K562 (cell line): Measurements from ENCODE around the gene EID2. TPM values are rescaled to one million over a fixed set of nuclear protein-coding genes. Genes with fewer than 3 reads are reported as not detected.

Experiments
- CC2D1A ChIP-seq: fragments of 450-650 bp; IDR thresholded peaks from 2 replicates; pipeline ENCODE4 v1.6.1; 2017; ENCODE audit warnings: mild to moderate bottlenecking
- CHCHD3 ChIP-seq: fragments of 250-450 bp; sonication (Bioruptor Pico); IDR thresholded peaks from 2 replicates; pipeline ENCODE4 v2.1.2; 2022; ENCODE audit warnings: mild to moderate bottlenecking
- ELF2 ChIP-seq: fragments of 250-450 bp; sonication (Bioruptor Pico); IDR thresholded peaks from 2 replicates; pipeline ENCODE4 v1.5.0; 2021; ENCODE audit warnings: mild to moderate bottlenecking
- GATAD2A ChIP-seq: fragments of 450-650 bp; IDR thresholded peaks from 2 replicates; pipeline ENCODE4 v1.6.1; 2017
- HDAC8 ChIP-seq: fragments of 450-650 bp; IDR thresholded peaks from 2 replicates; pipeline ENCODE4 v1.6.1; 2016; ENCODE audit warnings: mild to moderate bottlenecking, missing genetic modification characterization, moderate library complexity, missing compliant biosample characterization
- POLR2G ChIP-seq: fragments of 200-400 bp; formaldehyde crosslinking; IDR thresholded peaks from 2 replicates; pipeline ENCODE4 v1.6.1; 2017; ENCODE audit warnings: low read depth, mild to moderate bottlenecking, antibody characterized with exemption, low read length, moderate library complexity
- SRSF7 ChIP-seq: fragments of 200-400 bp; formaldehyde crosslinking; optimal IDR thresholded peaks from 2 replicates; pipeline ENCODE3; 2017; ENCODE audit warnings: mild to moderate bottlenecking, low read depth, low read length
- TAF1 ChIP-seq: IDR thresholded peaks from 2 replicates; pipeline ENCODE4 v1.6.1; 2011; ENCODE audit warnings: mild to moderate bottlenecking, low read length, moderate library complexity; ENCODE audit not compliant: insufficient read depth, control insufficient read depth, severe bottlenecking; ENCODE audit errors: extremely low read depth
- TCF7 ChIP-seq: sonication (generic); IDR thresholded peaks from 2 replicates; pipeline ENCODE4 v1.6.1; 2016; ENCODE audit warnings: antibody characterized with exemption, borderline replicate concordance
- TEAD2 ChIP-seq: fragments of 450-650 bp; IDR thresholded peaks from 2 replicates; pipeline ENCODE4 v1.6.1; 2016; ENCODE audit warnings: missing genetic modification characterization, control low read depth, missing compliant biosample characterization
- TOE1 ChIP-seq, 2 experiments: fragments of 450-650 bp in 1 of 2; sonication (generic) in 1 of 2; formaldehyde crosslinking in 1 of 2; IDR thresholded peaks; 2 replicates each; pipeline versions ENCODE4 v1.7.1 to v1.8.0; 2016 to 2022; ENCODE audit warnings: borderline replicate concordance in 2 of 2, mild to moderate bottlenecking in 2 of 2, antibody characterized with exemption in 1 of 2, inconsistent platforms in 1 of 2, low read depth in 1 of 2, missing genetic modification reagents in 1 of 2, moderate library complexity in 1 of 2
- ZBTB8A ChIP-seq: fragments of 450-650 bp; IDR thresholded peaks from 2 replicates; pipeline ENCODE4 v1.6.1; 2018; ENCODE audit warnings: mild to moderate bottlenecking, moderate library complexity; ENCODE audit not compliant: partially characterized antibody
- ZNF165 ChIP-seq: fragments of 250-450 bp; sonication (Bioruptor Pico); IDR thresholded peaks from 2 replicates; pipeline ENCODE4 v1.4.0; 2020; ENCODE audit warnings: borderline replicate concordance
- ZNF445 ChIP-seq: fragments of 250-450 bp; sonication (Bioruptor Pico); IDR thresholded peaks from 2 replicates; pipeline ENCODE4 v1.4.0; 2020; ENCODE audit warnings: low read depth, mild to moderate bottlenecking, moderate library complexity
- ZNF551 ChIP-seq: fragments of 250-450 bp; sonication (Bioruptor Pico); IDR thresholded peaks from 2 replicates; pipeline ENCODE4 v1.5.0; 2021; ENCODE audit warnings: mild to moderate bottlenecking, moderate library complexity
- polyA plus RNA-seq, 8 experiments: library from polyadenylated mRNA; depleted of rRNA in 4 of 8; stranded (reverse) in 5 of 8; unstranded in 3 of 8; fragments of >200 nt; fragmentation: Nextera tagmentation in 2 of 8; fragmentation: Illumina TruSeq in 1 of 8; extraction: Ambion mirVana in 2 of 8; extraction: Trizol in 1 of 8; gene quantifications; 2 replicates each; pipeline versions ENCODE4 v1.2.1 to v1.2.3, GENCODE V29; 2011 to 2014; ENCODE audit warnings: inconsistent platforms in 1 of 8, missing spikeins in 1 of 8
- total RNA-seq, 7 experiments: library from RNA; depleted of rRNA in 6 of 7; stranded (reverse); fragments of >200 nt in 6 of 7; fragmentation: Illumina TruSeq in 2 of 7; extraction: Trizol in 2 of 7; gene quantifications; 2 replicates each; pipeline versions ENCODE4 v1.2.1 to v1.2.3, GENCODE V29; 2011 to 2021; ENCODE audit warnings: low replicate concordance in 1 of 7
- TF ChIP-seq, protein P1 (sequence below): fragments of 250-450 bp; sonication (Bioruptor Pico); IDR thresholded peaks from 2 replicates; pipeline ENCODE4 v1.6.1; 2021; ENCODE audit warnings: mild to moderate bottlenecking
- TF ChIP-seq, protein P2 (sequence below): sonication (generic); formaldehyde crosslinking; IDR thresholded peaks from 2 replicates; pipeline ENCODE4 v1.8.1; 2022; ENCODE audit warnings: missing genetic modification reagents
- TF ChIP-seq, protein P3 (sequence below): fragments of 250-450 bp; sonication (Bioruptor Pico); IDR thresholded peaks from 2 replicates; pipeline ENCODE4 v1.8.0; 2022; ENCODE audit warnings: moderate library complexity, mild to moderate bottlenecking, inconsistent platforms
- TF ChIP-seq, protein P4 (sequence below): sonication (generic); formaldehyde crosslinking; IDR thresholded peaks from 2 replicates; pipeline ENCODE4 v1.8.0; 2023; ENCODE audit warnings: mild to moderate bottlenecking, missing genetic modification reagents
- TF ChIP-seq, protein P5 (sequence below): fragments of 450-650 bp; IDR thresholded peaks from 2 replicates; pipeline ENCODE4 v1.6.1; 2018; ENCODE audit warnings: mild to moderate bottlenecking, low read depth; ENCODE audit not compliant: partially characterized antibody
- TF ChIP-seq, protein P6 (sequence below): IDR thresholded peaks from 2 replicates; pipeline ENCODE4 v1.6.1; 2011; ENCODE audit not compliant: insufficient read length; ENCODE audit errors: extremely low read depth

Gene EID2
- total and polyA plus RNA-seq, 9 of the 15 experiments (the other 6 are each of a cell fraction or from before 2014, with no cell fraction given) = 2.5 to 18.5 (median 11.3) TPM

DNA sequence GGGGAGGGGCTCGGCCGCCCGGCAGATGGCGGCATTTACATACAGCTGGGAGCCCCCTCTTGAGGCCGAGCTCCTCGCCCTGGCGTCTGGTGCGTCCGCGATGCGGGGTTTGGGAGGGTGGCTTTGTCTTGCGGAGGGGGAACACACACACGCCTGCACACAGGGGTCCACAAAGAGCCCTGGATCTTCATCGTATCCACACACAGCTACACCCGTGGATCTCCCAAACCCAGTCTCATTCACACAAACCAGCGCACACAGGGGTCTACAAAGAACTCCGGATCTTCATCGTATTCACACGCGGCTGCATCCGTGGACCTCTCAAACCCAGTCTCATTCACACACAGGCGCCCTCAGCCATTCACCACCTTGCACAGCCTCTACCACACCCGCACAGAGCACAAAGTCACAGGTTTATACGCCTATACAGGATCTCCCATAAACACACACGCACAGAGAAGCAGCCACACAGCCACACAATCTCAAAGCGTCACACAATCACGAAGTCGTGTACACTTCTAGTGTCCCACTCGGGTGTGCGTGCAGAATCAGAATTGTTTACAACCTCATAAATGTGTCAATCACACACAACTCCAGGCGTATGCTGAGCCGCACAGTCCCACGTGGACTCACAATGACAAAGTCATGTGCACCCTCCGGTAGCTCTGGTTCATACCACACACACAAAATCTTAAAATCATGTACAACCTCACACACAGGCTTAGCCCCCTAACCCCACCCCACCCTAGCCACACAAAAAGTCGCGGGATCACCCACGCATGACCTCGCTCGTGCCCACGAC, 41.8 kb downstream of the EID2 start (continued):
- no peak for TF ChIP-seq ZBTB8A
- TF ChIP-seq, protein P1, sequence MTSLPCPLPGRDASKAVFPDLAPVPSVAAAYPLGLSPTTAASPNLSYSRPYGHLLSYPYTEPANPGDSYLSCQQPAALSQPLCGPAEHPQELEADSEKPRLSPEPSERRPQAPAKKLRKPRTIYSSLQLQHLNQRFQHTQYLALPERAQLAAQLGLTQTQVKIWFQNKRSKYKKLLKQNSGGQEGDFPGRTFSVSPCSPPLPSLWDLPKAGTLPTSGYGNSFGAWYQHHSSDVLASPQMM (CRISPR knock-in tag) = no peak
- TF ChIP-seq TOE1 (IDR thresholded peaks at IDR 0.05; ENCODE audit: borderline replicate concordance) = 0 out of 2 replicates have a peak, but pooled peaks have one; percentile 19
- TF ChIP-seq TOE1 (CRISPR knock-in tag; IDR thresholded peaks at IDR 0.05; ENCODE audit: borderline replicate concordance, low read depth) = no peak
- TF ChIP-seq TAF1 = peak; percentile 29
- TF ChIP-seq ELF2 (CRISPR knock-in tag) = no peak
- TF ChIP-seq GATAD2A = 0 out of 2 replicates have a peak, but pooled peaks have one; percentile 55
- TF ChIP-seq, protein P2, sequence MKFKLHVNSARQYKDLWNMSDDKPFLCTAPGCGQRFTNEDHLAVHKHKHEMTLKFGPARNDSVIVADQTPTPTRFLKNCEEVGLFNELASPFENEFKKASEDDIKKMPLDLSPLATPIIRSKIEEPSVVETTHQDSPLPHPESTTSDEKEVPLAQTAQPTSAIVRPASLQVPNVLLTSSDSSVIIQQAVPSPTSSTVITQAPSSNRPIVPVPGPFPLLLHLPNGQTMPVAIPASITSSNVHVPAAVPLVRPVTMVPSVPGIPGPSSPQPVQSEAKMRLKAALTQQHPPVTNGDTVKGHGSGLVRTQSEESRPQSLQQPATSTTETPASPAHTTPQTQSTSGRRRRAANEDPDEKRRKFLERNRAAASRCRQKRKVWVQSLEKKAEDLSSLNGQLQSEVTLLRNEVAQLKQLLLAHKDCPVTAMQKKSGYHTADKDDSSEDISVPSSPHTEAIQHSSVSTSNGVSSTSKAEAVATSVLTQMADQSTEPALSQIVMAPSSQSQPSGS (CRISPR knock-in tag) = no peak
- TF ChIP-seq, protein P3, sequence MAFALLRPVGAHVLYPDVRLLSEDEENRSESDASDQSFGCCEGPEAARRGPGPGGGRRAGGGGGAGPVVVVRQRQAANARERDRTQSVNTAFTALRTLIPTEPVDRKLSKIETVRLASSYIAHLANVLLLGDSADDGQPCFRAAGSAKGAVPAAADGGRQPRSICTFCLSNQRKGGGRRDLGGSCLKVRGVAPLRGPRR = no peak
- no peak for TF ChIP-seq TCF7
- no peak for TF ChIP-seq SRSF7
- no peak for TF ChIP-seq CHCHD3 (CRISPR knock-in tag)
- peak; percentile 77; the same call in 1 of the 2 replicates for TF ChIP-seq CC2D1A
- no peak for TF ChIP-seq ZNF551 (CRISPR knock-in tag)
- TF ChIP-seq POLR2G = peak; percentile 63
- no peak for TF ChIP-seq HDAC8
- TF ChIP-seq TEAD2 (tag) = no peak
- TF ChIP-seq, protein P4, sequence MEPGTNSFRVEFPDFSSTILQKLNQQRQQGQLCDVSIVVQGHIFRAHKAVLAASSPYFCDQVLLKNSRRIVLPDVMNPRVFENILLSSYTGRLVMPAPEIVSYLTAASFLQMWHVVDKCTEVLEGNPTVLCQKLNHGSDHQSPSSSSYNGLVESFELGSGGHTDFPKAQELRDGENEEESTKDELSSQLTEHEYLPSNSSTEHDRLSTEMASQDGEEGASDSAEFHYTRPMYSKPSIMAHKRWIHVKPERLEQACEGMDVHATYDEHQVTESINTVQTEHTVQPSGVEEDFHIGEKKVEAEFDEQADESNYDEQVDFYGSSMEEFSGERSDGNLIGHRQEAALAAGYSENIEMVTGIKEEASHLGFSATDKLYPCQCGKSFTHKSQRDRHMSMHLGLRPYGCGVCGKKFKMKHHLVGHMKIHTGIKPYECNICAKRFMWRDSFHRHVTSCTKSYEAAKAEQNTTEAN (CRISPR knock-in tag) = no peak
- TF ChIP-seq, protein P5, sequence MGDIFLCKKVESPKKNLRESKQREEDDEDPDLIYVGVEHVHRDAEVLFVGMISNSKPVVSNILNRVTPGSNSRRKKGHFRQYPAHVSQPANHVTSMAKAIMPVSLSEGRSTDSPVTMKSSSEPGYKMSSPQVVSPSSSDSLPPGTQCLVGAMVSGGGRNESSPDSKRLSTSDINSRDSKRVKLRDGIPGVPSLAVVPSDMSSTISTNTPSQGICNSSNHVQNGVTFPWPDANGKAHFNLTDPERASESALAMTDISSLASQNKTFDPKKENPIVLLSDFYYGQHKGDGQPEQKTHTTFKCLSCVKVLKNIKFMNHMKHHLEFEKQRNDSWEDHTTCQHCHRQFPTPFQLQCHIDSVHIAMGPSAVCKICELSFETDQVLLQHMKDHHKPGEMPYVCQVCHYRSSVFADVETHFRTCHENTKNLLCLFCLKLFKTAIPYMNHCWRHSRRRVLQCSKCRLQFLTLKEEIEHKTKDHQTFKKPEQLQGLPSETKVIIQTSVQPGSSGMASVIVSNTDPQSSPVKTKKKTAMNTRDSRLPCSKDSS = no peak
- no peak for TF ChIP-seq ZNF165
- TF ChIP-seq ZNF445 = no peak
- TF ChIP-seq, protein P6, sequence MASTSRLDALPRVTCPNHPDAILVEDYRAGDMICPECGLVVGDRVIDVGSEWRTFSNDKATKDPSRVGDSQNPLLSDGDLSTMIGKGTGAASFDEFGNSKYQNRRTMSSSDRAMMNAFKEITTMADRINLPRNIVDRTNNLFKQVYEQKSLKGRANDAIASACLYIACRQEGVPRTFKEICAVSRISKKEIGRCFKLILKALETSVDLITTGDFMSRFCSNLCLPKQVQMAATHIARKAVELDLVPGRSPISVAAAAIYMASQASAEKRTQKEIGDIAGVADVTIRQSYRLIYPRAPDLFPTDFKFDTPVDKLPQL = no peak
